Measurements from ENCODE around the gene HEXD.

GRCh38 chr17:82458179-82458884 is 40.2 kb downstream of the HEXD start, which contains the start of gene NARF:
- TF ChIP-seq YY1 (IDR thresholded peaks at IDR 0.05; ENCODE audit: insufficient read depth, insufficient read length) = peak; percentile 81
- no peak for TF ChIP-seq SUZ12 (IDR thresholded peaks at IDR 0.05; ENCODE audit: extremely low read depth, insufficient read depth, insufficient read length)

Measured in NT2/D1 (cell line).